CD4-positive, alpha-beta T cell treated with Interleukin-15 for 1 hour (primary cell): ENCODE data around the gene SLC48A1.

Experiments
- DNase-seq: peaks from one replicate; pipeline ENCODE4 v3.0.0-alpha.2; 2020

SLC48A1 gene

GRCh38 chr12:47773062-47773857, at the start of gene SLC48A1:
SLC48A1 (plus strand) TSS chr12:47773238; CDS start chr12:47773305, 67 bp downstream.
- peak; percentile 75 for DNase-seq

GRCh38 chr12:47725091-47725772, 47.8 kb upstream of the SLC48A1 start, which contains the start of gene ENDOU:
ENDOU (minus strand) TSS chr12:47725490; CDS start chr12:47725413, 77 bp downstream.
- DNase-seq, result no peak

GRCh38 chr12:47725893-47726292, 47.1 kb upstream of the SLC48A1 start:
- DNase-seq, result no peak

GRCh38 chr12:47729233-47729632, 43.8 kb upstream of the SLC48A1 start:
- DNase-seq, result no peak

GRCh38 chr12:47730341-47730744, 42.7 kb upstream of the SLC48A1 start:
- DNase-seq, result no peak

GRCh38 chr12:47731723-47732122, 41.3 kb upstream of the SLC48A1 start:
- DNase-seq, result no peak

GRCh38 chr12:47732504-47732903, 40.5 kb upstream of the SLC48A1 start:
- no peak for DNase-seq

GRCh38 chr12:47733142-47733541, 39.9 kb upstream of the SLC48A1 start:
- no peak for DNase-seq

GRCh38 chr12:47734725-47735480, 38.1 kb upstream of the SLC48A1 start:
- no peak for DNase-seq

GRCh38 chr12:47735649-47736048, 37.4 kb upstream of the SLC48A1 start:
- DNase-seq, result no peak

- DNase-seq, result no peak
Observed at GRCh38 chr12:47736216-47736615, 36.8 kb upstream of the SLC48A1 start.

- no peak for DNase-seq
Observed at GRCh38 chr12:47736877-47737676, 36.0 kb upstream of the SLC48A1 start.

- DNase-seq, result no peak
Observed at GRCh38 chr12:47737936-47738594, 35.0 kb upstream of the SLC48A1 start.

GRCh38 chr12:47739297-47739696, 33.7 kb upstream of the SLC48A1 start:
- DNase-seq, result no peak

GRCh38 chr12:47739979-47740378, 33.1 kb upstream of the SLC48A1 start:
- DNase-seq, result no peak

GRCh38 chr12:47740606-47741339, 32.3 kb upstream of the SLC48A1 start:
- no peak for DNase-seq

GRCh38 chr12:47741340-47741703, 31.7 kb upstream of the SLC48A1 start:
- peak; percentile 76 for DNase-seq

- peak; percentile 60 for DNase-seq
Observed at GRCh38 chr12:47742253-47742825, 30.7 kb upstream of the SLC48A1 start.

GRCh38 chr12:47743311-47743860, 29.7 kb upstream of the SLC48A1 start:
- DNase-seq, result no peak

GRCh38 chr12:47744005-47744651, 28.9 kb upstream of the SLC48A1 start:
- peak; percentile 65 for DNase-seq
